HG03575 (cell line): ENCODE measurements around the gene DENND5A.

ENCODE experiments used
- ATAC-seq: cut with Tn5 transposase; IDR thresholded peaks from one replicate; pipeline ENCODE4 v1.9.1; 2021; ENCODE audit not compliant: unreplicated experiment, insufficient number of reproducible peaks, low FRiP score; ENCODE audit errors: extremely low read depth

Gene DENND5A

DNA sequence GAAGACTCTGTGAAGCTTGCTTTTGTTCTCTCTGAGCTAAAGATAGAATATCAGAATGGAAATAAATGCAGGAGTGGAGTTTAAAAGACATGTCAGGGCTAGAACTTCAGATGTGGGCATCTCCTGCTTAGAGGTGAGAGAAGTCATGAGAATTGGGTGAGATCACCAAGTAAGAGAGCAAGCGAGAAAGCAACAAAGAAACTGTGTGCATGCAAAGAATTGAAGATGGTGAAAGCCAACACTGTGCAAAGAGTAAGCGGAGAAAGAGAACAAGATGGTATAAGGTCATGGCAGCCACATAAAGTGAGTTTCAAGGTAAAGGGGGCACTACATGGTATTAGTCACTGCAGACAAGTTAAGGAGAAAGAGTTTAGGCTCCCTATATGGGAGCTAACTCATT, 116.4 kb downstream of the DENND5A start:
- ATAC-seq = no peak

- no peak for ATAC-seq
Measured at GRCh38 chr11:9148035-9148434, 117.1 kb downstream of the DENND5A start.

GRCh38 chr11:9146477-9146876, 118.7 kb downstream of the DENND5A start:
- no peak for ATAC-seq

DNA sequence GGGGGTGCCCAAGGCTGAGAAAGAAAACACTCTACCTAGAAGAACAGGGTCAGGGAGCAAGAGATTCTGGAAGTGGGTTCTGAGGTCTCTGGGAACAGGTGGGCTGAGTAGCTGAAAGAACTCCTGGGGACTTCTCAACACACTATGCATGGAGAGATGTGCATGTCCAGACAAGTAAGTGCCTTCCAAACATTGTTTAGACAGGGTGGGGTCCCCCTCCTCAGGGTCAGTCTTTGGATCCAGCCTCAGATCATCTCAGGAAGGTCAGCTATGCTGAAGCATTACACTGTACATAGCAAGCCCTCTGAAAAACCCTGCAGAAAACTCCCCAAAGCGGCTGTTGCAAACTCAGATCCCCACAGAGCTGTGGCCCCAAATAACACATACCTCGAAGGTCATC, 119.9 kb downstream of the DENND5A start:
- no peak for ATAC-seq

GRCh38 chr11:9144828-9145227, 120.3 kb downstream of the DENND5A start:
- no peak for ATAC-seq

DNA sequence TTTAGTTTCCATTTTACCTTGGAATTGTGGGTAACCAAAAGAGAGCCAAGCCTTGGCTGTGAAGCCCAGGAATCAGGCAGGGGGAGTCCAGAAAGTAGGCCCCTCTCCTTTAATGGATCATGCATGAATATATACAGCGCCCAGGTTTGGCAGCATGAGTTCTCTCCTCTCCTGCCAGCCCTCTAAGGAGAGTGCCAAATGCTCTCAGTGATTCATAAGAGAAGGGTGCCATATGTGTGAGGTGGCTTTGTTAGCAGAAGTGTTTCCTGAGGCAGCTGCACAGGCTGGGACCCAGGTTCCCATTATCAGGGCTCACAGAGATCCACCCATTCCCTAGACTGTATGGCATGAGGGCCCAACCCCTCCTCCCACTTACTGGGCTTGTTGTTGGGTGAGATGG, 121.4 kb downstream of the DENND5A start:
- no peak for ATAC-seq

DNA sequence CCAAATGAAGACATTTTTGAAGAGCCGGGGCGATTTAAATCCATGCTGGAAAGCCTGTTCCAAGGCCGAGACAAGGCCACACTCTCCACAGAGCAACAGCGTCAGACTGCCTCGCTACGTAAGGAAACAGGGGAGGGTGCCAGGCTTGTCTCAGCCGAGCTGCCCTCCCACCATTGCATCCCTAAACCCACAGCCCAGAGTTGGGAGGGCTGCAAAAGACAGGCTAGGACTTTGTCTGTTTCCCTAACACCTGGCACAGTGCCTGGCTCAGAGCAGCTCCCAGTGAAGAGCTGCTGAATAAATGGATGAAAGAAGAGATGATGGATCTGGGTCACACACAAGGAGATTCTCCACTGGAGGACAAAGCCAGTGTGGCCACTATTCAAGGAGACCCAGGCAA, 122.4 kb downstream of the DENND5A start:
- ATAC-seq = no peak

- ATAC-seq = no peak
Measured at GRCh38 chr11:9141186-9141585, 124.0 kb downstream of the DENND5A start.

DNA sequence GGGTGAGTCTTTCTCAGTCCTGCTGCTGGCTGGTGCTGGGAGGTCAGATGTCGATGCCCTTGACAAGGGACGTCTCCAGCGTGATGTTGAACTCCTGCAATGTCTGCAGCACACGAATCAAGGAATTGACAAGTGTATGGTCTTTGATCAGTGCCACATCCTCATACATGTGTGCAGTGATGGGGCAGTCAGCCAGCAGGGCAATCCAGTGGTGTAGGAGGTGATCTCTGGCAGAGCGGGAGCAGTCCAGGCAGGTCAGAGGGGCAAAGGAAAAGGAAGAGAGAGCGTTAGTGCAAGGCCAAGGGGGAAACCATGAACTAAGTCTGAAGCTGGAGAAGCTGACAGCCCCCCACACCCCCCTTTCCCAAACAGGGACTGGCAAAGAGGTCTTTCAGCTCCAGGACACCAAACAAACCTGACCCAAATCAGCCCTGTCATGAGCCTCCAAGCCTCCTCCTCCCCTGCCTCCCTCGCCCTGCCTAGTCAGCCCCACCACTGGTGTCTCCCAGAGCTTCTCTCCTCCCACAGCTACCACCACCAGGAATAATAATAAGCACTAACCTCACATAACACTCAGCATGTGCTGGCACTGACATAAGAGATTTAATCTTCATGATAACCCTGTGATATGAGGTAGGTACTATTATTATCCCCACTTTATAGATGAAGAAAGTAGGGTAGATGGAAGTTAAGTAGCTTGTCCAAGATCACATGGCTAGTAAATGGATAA, 125.4 kb downstream of the DENND5A start:
- ATAC-seq = no peak

DNA sequence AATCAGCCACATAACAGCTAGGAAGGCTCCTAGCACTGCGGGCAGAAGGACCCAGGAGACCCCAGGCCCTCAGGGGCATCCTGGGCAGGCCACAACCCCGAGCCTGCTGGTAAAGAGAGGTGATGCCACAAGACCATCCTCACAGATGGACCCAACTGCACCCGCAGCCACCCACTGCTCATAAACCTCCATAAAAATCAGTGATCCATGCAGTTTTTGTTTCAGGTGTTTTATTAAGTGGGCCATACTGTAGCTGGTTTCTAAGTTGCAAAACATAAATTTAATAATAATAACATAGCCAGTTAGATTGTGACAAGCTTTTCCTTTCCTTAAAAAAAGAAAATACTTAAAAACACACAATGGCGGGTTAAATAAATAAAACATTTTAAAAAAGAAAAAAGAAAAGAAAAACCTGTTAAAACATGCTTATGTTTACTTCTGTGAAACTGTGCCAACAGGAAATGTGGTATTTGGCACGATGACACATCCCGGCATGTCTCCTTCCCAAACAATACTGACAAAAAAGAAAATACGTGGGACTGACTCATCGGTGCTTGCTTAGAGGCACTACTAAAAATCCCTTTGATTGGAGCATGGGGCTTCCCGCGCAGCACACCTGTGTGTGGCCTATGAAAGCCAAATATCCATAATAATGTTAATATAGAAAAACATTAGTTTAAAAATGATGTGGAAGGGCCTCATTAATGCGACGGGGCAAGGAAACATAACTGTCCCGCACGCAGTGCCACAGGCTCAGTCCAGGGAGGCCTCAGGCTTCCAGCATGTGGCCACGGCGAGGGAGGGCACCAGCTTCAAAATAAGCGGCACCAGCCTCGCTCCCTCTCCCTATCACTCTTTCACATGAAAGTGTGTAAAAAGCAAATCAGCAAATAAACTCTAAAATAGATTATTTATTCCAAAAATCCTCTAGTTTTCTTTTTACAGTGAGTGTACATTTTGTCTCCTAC, 126.3 kb downstream of the DENND5A start:
- ATAC-seq = no peak

DNA sequence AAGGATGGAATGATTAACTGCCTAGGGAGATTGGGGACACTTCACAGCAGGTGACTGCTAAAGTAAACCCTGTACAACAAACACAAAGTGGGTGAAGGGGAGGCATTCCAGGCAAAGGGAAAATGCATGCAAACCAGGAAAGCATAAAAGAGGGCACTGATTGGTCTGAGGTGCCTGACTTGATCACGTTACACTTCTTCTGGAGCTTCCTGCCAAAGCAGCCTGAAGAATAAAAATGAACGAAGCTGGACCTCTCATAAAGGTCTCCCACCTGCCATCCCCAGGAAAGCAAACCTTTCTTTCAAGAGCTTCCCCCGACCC, 127.1 kb downstream of the DENND5A start:
- no peak for ATAC-seq

DNA sequence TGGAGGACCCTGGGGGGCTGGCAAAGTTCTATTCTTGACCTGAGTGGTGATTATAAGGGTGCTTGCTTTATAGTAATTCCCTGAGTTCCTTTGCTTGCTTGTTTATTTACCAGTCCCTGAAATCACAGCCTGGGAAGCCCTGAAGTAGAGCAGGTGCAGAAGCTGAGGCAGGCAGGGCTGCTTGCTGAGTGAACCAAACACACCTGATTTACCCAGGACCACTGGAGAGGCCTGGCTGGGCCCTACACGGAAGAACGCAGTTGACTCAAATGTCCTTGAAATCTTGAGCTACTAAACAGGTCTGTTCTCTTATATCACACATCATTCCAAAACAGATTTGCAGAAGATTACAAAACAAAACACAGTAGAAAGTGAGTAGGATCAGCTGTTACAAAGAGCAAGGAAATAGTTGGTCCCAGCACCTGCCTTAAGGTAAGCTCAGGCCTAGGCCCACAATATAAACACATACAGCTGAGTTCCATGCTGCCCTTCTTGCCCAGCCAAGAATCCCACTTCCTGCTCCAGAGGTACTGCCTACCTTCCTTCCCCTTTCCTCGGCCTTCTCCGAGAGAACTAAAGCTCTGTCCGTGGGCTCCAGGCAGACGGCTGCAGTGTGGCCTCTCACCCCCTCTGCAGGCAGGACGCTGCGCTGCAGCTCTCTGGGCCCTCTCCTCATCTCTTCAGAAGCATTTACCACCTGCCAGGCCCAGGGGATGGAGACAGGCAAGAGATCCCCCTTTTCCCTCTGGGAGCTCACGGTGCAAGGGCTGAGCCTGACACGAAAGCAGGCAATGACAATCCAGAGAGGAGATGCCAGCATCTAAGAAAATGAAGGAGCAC, 127.6 kb downstream of the DENND5A start:
- no peak for ATAC-seq

DNA sequence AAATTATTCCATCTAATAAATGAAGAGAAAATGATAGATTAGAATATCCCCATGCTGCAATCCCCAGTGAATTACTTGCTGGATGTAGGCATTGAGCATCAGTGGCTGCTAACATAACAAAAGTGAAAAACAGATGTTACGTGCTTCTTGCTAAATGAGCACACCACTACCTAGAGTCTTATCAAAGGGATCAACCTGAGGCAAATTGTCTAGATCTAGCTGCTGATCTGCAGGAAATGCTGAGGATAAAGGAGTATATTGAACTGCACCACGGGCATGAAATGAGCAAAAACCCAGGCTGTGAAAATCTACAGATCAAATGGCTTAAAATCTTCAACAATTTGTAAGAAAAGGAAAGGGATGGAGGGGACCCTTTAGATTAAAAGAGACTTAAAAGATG, 128.4 kb downstream of the DENND5A start:
- ATAC-seq = no peak

GRCh38 chr11:9133956-9134355, 131.2 kb downstream of the DENND5A start:
- ATAC-seq = no peak

GRCh38 chr11:9132203-9132878, 132.8 kb downstream of the DENND5A start:
- ATAC-seq = no peak

- ATAC-seq = no peak
Measured at GRCh38 chr11:9130297-9130696, 134.9 kb downstream of the DENND5A start.

DNA sequence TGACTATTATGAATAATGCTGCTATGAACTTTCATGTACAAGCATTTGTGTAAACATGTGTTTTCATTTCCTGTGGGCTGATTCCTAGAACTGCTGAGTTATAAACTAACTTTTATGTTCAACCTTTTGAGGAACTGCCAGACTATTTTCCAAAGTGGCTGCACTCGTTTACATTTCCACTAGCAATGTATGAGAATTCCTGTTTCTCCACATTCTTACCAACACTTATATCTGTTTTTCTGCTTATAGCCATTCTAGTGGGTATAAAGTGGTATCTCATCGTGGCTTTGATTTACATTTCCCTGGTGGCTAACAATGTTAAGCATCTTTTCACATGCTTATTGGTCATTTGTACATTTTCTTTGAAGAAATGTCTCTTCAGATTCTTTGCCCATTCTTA, 138.5 kb downstream of the DENND5A start:
- no peak for ATAC-seq

- ATAC-seq = no peak
Measured at GRCh38 chr11:9125185-9125886, 139.8 kb downstream of the DENND5A start.
